HG03354 (cell line): Measurements from ENCODE around the gene ARID4A.
"Not testable (repeated sequence)": the region's sequence is repeated elsewhere in the genome, so short reads cannot be mapped to it uniquely, and the experiment has no call there.

Source experiments
- ATAC-seq: cut with Tn5 transposase; IDR thresholded peaks from one replicate; pipeline ENCODE4 v1.9.1; 2021; ENCODE audit warnings: mild to moderate bottlenecking; ENCODE audit not compliant: unreplicated experiment, poor library complexity, severe bottlenecking

ARID4A gene

DNA sequence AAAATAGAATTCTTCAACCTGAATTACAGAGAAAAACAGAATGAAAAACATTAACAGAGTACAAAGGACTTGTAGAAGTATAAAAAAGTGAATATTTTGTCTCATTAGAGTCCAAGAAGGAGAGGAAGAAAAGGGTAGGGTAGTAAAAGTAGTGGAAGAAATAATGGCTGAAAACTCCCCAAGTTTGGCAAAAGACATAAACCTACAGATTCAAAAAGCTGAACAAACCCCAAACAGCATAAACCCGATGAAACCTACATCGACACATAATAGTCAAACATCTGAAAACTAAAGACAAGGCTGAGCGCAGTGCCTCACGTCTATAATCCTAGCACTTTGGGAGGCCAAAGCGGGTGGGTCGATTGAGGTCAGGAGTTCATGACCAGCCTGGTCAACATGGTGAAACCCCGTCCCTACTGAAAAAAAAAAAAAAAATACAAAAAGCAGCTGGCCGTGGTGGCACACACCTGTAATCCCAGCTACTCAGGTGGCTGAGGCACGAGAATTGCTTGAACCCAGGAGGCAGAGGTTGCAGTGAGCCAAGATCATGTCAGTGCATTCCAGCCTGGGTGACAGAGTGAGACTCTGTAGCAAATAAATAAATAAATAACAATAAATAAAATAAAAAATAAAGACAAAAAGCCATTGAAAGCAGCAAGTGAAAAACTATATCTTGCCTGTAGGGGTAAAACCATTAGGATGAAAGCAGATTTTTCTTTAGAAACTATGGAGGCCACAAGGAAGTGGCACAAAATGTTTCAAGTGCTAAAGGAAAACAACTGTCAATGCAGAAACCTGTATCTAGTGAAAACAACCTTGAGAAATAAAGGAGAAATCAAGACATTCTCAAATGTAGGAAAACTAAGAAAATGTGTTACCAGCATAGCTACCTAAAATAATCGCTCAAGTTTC is 117.5 kb downstream of the ARID4A start:
- no peak for ATAC-seq

DNA sequence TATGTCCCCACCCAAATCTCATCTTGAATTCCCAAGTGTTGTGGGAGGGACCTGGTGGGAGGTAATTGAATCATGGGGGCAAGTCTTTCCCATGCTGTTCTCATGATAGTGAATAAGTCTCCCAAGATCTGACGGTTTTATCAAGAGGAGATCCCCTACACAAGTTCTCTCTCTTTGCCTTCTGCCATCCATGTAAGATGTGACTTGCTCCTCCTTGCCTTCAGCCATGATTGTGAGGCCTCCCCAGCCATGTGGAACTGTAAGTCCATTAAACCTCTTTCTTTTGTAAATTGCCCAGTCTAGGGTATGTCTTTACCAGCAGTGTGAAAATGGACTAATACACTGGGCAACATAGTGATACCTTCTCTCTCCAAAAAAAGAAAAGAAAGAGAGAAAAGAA is 118.6 kb downstream of the ARID4A start:
- not testable (repeated sequence) for ATAC-seq
